Fibroblast of villous mesenchyme (primary cell): ENCODE data around the gene TEX264. TPM values are rescaled to one million over a fixed set of nuclear protein-coding genes. Genes with fewer than 3 reads are reported as not detected.

Experiments used
- DNase-seq: peaks from one replicate; pipeline ENCODE4 v3.0.0-alpha.2; 2010; ENCODE audit warnings: low read depth
- H3K4me3 ChIP-seq: 2 replicates; pipeline ENCODE4 v1.5.1; 2011; ENCODE audit warnings: low read depth, mild to moderate bottlenecking, low read length
- total RNA-seq: library from RNA; depleted of rRNA; stranded (reverse); fragments of >200 nt; gene quantifications from 2 replicates; pipeline ENCODE4 v1.2.3, GENCODE V29; 2012
- TF ChIP-seq, protein P1 (sequence below): IDR thresholded peaks from 2 replicates; pipeline ENCODE4 v1.5.1; 2012; ENCODE audit warnings: low read depth, mild to moderate bottlenecking, low read length; ENCODE audit not compliant: insufficient read depth

TEX264 gene, protein sequence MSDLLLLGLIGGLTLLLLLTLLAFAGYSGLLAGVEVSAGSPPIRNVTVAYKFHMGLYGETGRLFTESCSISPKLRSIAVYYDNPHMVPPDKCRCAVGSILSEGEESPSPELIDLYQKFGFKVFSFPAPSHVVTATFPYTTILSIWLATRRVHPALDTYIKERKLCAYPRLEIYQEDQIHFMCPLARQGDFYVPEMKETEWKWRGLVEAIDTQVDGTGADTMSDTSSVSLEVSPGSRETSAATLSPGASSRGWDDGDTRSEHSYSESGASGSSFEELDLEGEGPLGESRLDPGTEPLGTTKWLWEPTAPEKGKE
- total RNA-seq: 37.6 and 37.7 TPM in 2 replicates

DNA sequence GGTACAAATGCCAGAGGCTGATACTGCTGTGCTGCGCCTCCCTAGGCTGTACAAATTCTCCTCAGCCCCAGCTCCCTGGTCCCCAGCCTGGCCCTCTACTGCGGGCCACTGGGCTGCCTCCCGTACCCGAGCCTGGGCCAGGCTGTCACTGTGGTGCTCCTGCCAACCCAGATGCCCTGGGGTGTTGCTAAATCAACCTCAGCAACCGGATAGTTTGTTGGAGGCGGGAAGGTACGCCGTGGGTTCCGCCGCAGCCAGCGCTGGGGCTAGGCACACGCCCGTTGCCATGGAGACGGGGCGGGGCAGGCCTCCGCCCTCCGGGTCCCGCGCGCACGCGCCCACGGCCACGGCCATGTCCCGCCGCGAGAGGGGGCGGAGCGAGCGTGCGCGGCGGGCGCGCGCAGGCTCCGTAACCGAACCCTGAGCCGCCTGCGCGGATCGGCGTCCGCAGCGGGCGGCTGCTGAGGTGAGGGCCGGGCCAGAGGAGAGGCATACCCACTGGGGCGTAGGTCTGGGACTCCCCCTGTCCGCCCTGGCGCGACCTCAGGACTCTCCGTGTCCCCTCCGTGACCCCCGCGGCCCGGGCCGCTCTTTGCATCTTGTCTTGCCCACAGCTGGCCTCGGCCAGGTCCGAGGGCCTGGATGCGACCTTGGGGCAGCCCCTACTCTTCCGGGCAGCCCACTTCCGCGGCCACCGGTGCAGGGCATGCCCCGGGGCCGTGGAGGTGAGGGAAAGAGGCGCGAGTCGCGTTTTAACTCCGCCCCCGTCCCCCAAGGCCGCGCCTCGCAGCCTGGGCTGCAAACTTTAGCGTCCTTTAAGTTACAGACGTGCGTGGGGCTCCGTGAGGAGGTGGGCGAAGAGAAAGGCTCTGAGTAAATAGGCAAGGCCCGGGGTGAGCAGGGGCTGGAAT lies at the start of gene TEX264:
Gene TEX264, plus strand, starts transcription at position 430 of the 911 bp plus-strand sequence. CDS start 3,053 bp downstream, outside the sequence.
- TF ChIP-seq, protein P1, sequence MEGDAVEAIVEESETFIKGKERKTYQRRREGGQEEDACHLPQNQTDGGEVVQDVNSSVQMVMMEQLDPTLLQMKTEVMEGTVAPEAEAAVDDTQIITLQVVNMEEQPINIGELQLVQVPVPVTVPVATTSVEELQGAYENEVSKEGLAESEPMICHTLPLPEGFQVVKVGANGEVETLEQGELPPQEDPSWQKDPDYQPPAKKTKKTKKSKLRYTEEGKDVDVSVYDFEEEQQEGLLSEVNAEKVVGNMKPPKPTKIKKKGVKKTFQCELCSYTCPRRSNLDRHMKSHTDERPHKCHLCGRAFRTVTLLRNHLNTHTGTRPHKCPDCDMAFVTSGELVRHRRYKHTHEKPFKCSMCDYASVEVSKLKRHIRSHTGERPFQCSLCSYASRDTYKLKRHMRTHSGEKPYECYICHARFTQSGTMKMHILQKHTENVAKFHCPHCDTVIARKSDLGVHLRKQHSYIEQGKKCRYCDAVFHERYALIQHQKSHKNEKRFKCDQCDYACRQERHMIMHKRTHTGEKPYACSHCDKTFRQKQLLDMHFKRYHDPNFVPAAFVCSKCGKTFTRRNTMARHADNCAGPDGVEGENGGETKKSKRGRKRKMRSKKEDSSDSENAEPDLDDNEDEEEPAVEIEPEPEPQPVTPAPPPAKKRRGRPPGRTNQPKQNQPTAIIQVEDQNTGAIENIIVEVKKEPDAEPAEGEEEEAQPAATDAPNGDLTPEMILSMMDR: no peak

DNA sequence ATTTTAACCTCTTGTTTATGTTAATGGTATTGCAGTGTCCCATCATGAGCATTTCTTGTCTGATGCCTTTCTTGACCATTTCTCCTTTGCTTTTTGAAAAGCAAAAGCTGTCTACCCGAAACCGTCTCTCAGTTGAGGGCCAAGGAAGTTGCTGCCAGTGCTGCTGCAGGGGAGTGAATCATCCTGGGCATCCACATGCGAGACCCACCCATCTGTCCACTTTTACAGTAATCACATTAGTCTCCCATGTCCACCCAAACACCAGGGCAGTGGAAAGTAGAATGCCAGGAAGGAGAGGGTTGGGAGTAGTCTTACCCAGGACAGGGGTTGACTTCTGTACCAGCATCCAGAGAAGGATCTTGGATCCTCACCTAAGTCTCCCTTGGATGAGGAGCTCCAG lies 48.6 kb upstream of the TEX264 start:
- H3K4me3 ChIP-seq: no peak overlapping the region
- TF ChIP-seq, protein P1: no peak
- no peak for DNase-seq

More for the DNA sequence above, at the start of gene TEX264:
- peak; percentile 81 for DNase-seq
- peak within 1 kb of the TSS; percentile 91 for H3K4me3 ChIP-seq

DNA sequence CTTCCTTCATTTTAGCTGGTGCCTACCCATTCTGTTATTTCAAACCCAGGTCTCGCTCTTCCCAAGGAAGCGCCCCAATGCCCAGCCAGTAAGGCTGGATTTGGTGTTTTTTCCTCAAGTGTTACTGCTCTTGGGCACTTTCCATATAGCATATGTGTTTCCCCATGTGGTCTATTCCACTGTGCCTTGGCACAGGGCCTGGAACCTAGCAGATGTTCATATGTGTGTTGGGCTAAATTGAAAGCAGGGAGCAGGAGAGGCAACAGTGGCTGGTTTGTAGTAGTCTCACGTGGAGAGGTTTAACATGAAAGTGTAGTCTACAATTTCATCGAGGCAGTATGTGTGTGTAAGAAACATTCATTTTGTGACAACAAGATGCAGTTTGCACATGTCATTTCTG lies 48.2 kb upstream of the TEX264 start:
- peak; percentile 81 for DNase-seq
- H3K4me3 ChIP-seq: no peak overlapping the region
- TF ChIP-seq, protein P1: no peak

DNA sequence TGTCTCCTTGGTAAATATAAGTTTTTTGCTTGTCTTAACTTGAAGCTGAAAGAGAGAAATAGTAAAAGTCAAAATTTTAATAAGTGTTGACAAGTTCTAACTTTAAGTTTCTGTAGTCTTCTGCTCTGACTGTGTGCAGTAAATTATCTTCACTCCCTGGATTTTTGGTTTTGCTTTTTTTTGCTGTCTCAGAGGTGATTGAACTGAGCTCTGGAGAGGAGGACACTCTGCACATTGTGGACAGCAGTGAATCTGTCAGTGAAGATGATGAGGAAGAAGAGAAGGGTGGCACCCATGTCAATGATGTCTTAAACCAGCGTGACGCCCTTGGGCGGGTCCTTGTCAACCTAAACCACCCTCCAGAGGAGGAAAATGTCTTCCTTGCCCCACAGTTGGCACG lies 40.5 kb upstream of the TEX264 start:
- TF ChIP-seq, protein P1: no peak
- no peak overlapping the region for H3K4me3 ChIP-seq

DNA sequence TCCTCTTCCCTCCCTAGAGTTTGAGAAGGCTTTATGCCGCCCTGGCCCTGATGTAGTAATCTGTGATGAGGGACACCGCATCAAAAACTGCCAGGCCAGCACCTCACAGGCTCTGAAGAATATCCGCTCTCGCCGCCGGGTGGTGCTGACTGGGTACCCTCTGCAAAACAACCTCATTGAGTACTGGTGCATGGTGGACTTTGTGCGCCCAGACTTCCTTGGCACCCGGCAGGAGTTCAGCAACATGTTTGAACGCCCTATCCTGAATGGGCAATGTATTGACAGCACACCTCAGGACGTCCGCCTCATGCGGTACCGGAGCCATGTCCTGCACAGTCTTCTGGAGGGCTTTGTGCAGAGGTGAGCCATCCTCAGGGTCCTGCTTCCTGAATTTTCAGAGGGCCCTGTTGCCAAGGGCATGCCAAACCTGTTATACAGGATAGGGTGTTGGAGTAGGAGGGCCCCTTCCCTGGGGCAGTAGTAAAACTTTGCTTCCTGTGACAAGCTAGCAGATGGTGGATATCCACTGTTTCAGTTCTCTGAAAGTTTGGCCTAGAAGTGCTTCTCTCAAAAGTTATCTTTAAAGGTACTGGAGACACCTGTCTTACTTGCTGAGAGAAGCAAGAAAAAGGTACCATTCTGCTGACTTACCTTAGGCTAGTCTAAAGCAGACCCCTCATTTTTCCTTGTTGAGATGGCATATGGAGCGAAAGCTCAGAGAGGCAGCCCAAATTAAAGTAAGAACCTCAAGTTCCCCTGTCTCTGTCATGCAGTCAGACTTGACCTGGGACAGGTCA lies 33.7 kb upstream of the TEX264 start:
- no peak for DNase-seq
- no peak overlapping the region for H3K4me3 ChIP-seq
- TF ChIP-seq, protein P1: no peak

More for the DNA sequence above, 40.5 kb upstream of the TEX264 start:
- DNase-seq: no peak

DNA sequence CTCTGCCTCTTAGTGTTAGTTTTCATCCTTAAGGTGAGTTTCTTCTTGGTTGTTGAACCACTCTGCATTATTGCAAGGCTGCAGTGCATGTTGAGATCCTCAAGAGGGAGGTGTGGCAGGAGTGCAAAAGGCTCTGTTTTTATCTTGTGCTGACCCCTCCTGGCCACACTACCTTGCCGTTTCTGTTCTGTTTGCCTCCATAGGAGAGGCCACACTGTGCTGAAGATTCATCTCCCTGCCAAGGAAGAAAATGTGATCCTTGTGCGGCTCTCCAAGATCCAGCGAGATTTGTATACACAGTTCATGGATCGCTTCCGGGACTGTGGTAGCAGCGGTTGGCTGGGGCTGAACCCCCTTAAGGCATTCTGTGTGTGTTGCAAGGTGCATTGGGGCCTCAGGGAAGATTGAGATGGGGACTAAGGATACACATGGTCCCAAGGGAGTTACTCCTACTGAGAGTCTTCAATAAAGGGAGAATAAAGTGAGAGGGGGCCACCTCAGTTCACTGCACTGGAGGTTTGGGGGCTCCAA lies 33.0 kb upstream of the TEX264 start:
- TF ChIP-seq, protein P1: peak; percentile 99
- peak; percentile 80 for DNase-seq
- no peak overlapping the region for H3K4me3 ChIP-seq
